HS-5 (cell line): ENCODE measurements around the gene CMTM4.
A peak's percentile ranks its signal among the peaks of the same experiment; 100 is the strongest.

Experiments
- DNase-seq: peaks from one replicate; pipeline ENCODE4 v3.0.0-alpha.2; 2012; ENCODE audit warnings: low read depth

Gene CMTM4

GRCh38 chr16:66696669-66697630, at the start of gene CMTM4:
Gene CMTM4 (minus strand): TSS chr16:66696743. CDS start chr16:66696525, 218 bp downstream.
- no peak for DNase-seq

- no peak for DNase-seq
Measured at GRCh38 chr16:66746048-66746447, 49.5 kb upstream of the CMTM4 start.

GRCh38 chr16:66741950-66742808, 45.6 kb upstream of the CMTM4 start:
- DNase-seq, result no peak

- peak; percentile 71 for DNase-seq
Measured at GRCh38 chr16:66741169-66741900, 44.8 kb upstream of the CMTM4 start.

DNA sequence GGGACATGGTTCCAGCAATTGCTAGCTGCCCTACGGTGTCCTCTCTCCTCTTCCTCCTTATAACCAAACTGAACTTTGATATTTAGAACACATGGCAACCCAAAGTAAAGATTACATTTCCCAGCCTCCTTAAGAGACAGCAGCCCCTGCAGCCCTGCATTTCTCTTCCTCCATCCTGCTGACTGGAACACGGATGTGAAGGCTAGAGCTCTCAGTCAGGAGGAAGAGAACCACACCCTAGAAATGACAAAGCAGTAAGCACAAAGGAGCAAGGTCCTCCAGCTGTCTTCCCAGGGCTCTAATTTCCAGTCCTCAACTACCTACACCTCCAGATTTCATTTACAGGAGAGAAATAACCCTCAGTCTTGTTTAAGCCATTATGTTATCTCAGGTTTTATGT, 44.0 kb upstream of the CMTM4 start:
- DNase-seq, result no peak

DNA sequence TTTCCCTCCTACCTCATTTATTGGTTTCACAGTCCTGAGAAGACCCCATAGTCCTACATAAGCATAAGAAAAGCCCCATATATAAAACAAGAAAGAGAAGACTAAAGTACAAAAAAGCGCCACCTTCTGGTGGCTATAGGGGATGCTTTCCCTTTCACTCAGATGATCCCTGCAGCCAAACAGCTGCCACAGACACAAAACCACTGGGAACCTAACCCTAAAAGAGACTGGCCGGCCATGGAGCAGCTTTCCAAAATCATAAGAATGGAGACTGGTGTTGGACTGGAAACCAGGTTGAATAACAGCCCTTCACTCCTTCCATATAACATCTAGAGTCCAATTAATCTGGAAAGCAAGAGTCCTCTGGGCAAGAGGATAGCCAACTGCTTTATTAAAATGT, 43.5 kb upstream of the CMTM4 start:
- DNase-seq, result no peak

DNA sequence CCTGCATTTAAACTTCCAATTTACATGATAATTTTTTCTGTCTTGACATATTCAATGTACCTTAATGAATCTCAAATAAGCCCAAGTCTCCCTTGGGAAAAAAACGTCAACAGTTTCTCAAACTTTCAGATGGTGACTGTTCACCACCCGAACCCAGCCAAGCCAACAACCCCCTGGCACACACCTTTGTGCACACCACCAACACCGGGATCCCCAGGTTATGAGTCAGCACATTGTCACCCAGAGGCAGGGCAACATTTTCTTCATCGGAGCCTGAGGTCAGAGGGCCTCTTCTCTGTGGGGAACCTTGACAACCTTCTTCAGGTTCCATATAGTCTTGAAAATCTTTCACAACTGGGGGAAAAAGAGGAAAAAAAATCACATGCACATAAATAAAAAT, 39.3 kb upstream of the CMTM4 start:
- no peak for DNase-seq

DNA sequence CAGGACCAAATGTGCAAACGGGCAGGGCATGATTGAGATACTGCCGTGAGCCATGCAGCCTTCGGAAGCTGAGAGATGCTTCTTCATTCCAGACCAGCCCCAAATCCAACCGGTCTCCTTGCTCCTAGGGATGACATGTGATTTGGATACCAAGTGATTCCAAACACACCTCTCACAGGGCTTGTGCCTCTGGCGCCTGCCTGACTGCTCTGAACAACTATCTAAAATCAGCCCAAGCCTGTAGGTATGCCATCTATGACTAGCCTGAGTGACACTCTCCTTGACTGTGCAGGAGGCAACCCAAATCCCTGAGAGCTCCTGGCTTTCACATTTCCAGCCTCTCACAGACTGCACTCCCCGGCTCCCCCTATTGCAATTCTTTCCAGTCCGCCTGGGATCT, 34.6 kb upstream of the CMTM4 start:
- DNase-seq, result no peak

GRCh38 chr16:66728804-66729203, 32.3 kb upstream of the CMTM4 start:
- DNase-seq, result no peak

GRCh38 chr16:66728117-66728787, 31.7 kb upstream of the CMTM4 start:
- DNase-seq, result no peak

DNA sequence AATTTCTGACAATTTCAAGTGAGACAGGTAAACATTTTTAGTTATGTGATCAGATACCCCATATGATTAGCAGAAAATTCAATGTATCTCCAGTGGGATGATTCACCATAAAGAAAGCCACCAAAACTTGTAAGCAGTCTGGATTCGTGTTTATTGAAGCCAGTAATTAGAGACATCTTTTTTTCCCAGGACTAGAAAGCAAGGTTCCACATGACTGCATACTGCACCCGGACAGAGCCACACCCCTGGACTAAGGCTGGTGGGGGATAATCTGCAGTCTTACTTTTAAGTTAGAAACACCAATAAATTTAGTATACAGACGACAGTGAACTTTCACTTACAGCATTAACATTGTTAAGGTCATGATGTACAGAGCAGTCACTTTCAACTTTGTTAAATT, 24.2 kb upstream of the CMTM4 start:
- DNase-seq, result no peak

DNA sequence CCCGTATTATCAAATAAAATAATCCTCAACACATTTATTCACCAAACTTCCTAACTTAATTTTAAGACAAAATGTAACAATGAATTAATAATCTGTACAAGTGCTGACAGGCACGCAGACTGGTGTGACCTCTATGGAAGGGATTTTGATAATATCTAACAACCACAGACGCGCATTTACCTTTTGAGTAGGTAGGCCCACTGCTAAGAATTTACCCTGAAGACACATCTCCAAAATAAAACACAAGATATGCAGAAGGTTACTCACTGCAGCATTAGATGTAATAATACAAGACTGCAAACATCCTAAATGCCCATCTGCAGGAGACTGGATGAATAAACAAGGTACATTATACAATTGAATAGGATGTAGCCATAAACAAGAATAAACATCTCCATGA, 22.7 kb upstream of the CMTM4 start:
- DNase-seq, result no peak

DNA sequence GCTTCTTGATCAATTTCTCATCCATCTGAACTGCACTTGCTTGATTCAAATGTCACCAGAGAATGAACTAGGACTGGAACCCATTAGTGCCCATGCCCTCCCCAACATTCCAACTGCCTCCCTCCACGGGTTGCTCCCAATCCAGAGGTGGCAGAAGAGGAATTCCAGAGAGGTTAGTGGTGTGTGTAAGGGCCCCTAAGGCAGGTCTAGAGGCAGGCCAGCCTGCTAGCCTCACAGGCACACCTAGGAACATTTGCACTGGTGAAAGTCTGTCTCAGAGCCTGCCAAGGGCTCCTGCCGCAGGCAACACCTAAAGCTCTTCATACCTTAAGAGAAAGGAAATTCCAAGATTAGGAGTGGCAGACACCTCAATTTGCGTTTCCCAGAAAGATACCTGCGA, 21.2 kb upstream of the CMTM4 start:
- DNase-seq, result no peak

DNA sequence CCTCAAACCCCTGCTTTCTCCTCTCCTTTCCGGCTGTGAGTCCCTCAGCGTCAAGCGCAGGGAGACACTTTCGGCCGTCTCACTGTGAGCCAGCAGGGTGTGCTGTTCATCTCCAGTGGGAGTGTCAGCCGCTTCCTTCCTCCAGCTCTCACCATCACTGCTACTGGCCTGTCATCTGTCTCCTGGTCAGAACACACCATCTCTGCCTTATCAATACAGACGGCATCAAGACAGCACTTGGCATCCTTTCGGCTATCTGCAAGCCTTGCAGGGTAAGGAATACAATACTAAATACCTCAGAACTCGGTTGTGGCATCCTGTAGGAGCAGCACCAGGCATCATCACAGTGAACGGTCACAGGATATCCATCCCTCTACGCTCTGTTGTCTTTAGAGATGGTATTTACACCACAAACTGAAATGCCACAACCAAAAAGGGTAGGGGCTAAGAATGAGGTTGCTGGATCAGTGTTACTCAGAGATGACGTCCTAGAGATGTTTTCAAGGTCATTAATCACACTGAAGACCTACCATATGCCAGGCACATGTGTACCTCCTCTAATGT, 20.7 kb upstream of the CMTM4 start:
- DNase-seq, result no peak

DNA sequence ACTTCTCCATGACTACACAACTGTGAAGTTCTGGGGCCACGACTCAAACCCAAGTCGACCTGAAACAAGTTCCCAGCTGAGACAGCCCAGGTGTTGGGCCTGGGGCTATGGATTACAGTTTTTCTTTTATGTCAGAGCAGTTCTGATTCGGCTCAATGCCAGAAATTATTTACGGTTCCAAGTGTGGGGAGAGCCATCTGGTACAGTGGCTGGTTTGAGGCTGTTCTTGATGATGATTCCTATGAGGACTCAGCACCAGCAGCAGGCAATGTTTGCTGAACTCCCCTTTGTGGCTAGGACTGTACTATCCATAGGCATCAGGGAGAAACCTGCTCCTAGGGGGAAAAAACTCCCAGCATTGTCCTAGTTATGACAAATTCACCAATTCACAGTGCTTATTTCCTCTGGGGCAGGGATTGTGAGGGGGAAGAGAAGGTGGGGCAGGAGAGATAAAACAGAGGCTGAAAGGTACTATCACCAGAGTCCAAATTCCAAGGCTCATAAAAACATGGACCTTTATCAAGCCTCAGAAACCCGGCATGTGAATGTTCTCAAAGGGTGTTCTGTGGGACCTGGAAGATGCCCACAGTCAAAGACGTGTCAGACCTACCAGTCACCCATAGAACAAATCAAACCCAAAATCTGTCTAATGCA, 18.2 kb upstream of the CMTM4 start:
- no peak for DNase-seq

DNA sequence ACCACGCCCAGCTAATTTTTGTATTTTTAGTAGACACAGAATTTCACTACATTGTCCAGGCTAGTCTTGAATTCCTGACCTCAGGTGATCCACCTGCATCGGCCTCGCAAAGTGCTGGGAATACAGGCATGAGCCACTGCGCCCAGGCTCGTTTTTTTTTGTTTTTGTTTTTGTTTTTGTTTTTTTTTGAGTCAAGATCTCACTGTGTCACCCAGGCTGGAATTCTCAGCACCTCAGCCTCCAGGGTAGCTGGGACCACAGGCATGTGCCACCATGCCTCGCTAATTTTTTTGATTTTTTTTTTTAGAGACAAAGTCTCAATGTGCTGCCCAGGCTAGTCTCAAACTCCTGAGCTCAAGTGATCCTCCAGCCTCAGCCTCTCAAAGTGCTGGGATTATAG, 17.5 kb upstream of the CMTM4 start:
- DNase-seq, result no peak

- no peak for DNase-seq
Measured at GRCh38 chr16:66713076-66713475, 16.5 kb upstream of the CMTM4 start.

DNA sequence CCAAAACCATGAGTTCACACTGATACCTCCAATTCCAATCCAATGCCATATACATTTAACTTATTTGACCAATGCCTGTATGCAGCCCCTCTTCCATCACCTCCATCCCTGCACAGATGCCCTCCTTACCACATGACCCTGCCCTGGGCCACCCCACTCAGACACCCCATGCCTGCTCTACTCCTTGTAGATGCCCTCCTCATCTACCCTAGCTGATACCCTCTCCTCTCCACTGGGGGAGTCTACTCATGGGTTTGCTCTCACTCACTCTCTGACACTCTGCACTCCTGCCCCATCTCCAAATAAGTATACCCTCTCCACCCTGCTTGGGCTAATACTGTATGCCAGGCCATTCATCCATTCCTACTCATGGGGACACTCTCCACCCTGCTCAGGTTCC, 16.0 kb upstream of the CMTM4 start:
- DNase-seq, result no peak

GRCh38 chr16:66711581-66711980, 15.0 kb upstream of the CMTM4 start:
- DNase-seq, result no peak

- no peak for DNase-seq
Measured at GRCh38 chr16:66706506-66706880, 9.9 kb upstream of the CMTM4 start.
